HG03064 (cell line): Measurements from ENCODE around the gene FBXW5.

Source experiments
- ATAC-seq: cut with Tn5 transposase; IDR thresholded peaks from one replicate; pipeline ENCODE4 v1.9.1; 2021; ENCODE audit warnings: low read depth; ENCODE audit not compliant: unreplicated experiment

The FBXW5 gene

GRCh38 chr9:136978073-136978864 lies 33.7 kb upstream of the FBXW5 start:
- ATAC-seq: no peak

GRCh38 chr9:136977649-136978072 lies 33.1 kb upstream of the FBXW5 start:
- ATAC-seq: no peak

GRCh38 chr9:136977223-136977622 lies 32.7 kb upstream of the FBXW5 start, which contains the start of gene PTGDS:
TSS of gene PTGDS (plus strand) at chr9:136977504. CDS start at chr9:136977579, 75 bp downstream.
- ATAC-seq: no peak

GRCh38 chr9:136975644-136976043 lies 31.1 kb upstream of the FBXW5 start:
- no peak for ATAC-seq

- no peak for ATAC-seq
These were observed 30.4 kb upstream of the FBXW5 start for GRCh38 chr9:136974817-136975535.

- ATAC-seq: no peak
These were observed 29.4 kb upstream of the FBXW5 start for GRCh38 chr9:136973618-136974617.

- no peak for ATAC-seq
These were observed 28.2 kb upstream of the FBXW5 start for GRCh38 chr9:136972743-136973142.

GRCh38 chr9:136972335-136972734 lies 27.8 kb upstream of the FBXW5 start:
- no peak for ATAC-seq

GRCh38 chr9:136971746-136972145 lies 27.2 kb upstream of the FBXW5 start:
- no peak for ATAC-seq

GRCh38 chr9:136970361-136970760 lies 25.8 kb upstream of the FBXW5 start:
- ATAC-seq: no peak

GRCh38 chr9:136969774-136970173 lies 25.2 kb upstream of the FBXW5 start:
- no peak for ATAC-seq

GRCh38 chr9:136969150-136969549 lies 24.6 kb upstream of the FBXW5 start:
- ATAC-seq: no peak

- ATAC-seq: no peak
These were observed 24.0 kb upstream of the FBXW5 start for GRCh38 chr9:136968333-136969127.

- no peak for ATAC-seq
These were observed 21.4 kb upstream of the FBXW5 start for GRCh38 chr9:136965771-136966484.

- ATAC-seq: no peak
These were observed 20.4 kb upstream of the FBXW5 start for GRCh38 chr9:136964833-136965422.

GRCh38 chr9:136964171-136964689 lies 19.7 kb upstream of the FBXW5 start:
- no peak for ATAC-seq

GRCh38 chr9:136963751-136964150 lies 19.2 kb upstream of the FBXW5 start:
- ATAC-seq: no peak

GRCh38 chr9:136963341-136963740 lies 18.8 kb upstream of the FBXW5 start:
- no peak for ATAC-seq
